ENCODE data around the gene PRKAG2. TPM values are rescaled to one million over a fixed set of nuclear protein-coding genes. Genes with fewer than 3 reads are reported as not detected.

Gene PRKAG2
- total RNA-seq, 1 experiment from 2014 or later: 23.9 TPM

GRCh38 chr7:151608031-151608551 is 268.8 kb downstream of the PRKAG2 start:
- peak overlapping the region; percentile 36 for H3K4me2 ChIP-seq (ENCODE audit: low read length)
- POLR2A ChIA-PET (ENCODE audit: unreplicated experiment): no interaction called here

GRCh38 chr7:151607464-151607867 is 269.4 kb downstream of the PRKAG2 start:
- Histone ChIP-seq H3K4me1 (ENCODE audit: insufficient read depth, low read length) (peaks cover 18% of the 10 kb centered on the region), H3K27ac (ENCODE audit: low read length) (0 out of 2 replicates have a peak overlapping the region, but pooled peaks have one; percentile 1), H4K20me1 (ENCODE audit: low read length) (no peaks in the 10 kb centered on the region), H3K4me2 (ENCODE audit: low read length) (peak overlapping the region; percentile 36), H3K9ac (ENCODE audit: low read length) (no peak overlapping the region), H3K4me3 (ENCODE audit: low read length) (no peak overlapping the region), H3F3A (ENCODE audit: low read length, unreplicated experiment) (no peaks in the 10 kb centered on the region), H2AFZ (ENCODE audit: low read length) (no peak overlapping the region), H3K9me3 (ENCODE audit: low read length) (no peaks in the 10 kb centered on the region), H3K36me3 (ENCODE audit: low read depth, low read length) (no peaks in the 10 kb centered on the region), H3K27me3 (ENCODE audit: low read length) (no peaks in the 10 kb centered on the region), H3K79me2 (ENCODE audit: low read length) (peaks cover 22% of the 10 kb centered on the region), H3K9me2 (replicated peaks; ENCODE audit: low read length) (no peaks in the 10 kb centered on the region)
- no peak for TF ChIP-seq EZH2phosphoT487 (IDR thresholded peaks at IDR 0.05; ENCODE audit: borderline replicate concordance, low read length)
- no peak for TF ChIP-seq CTCF (conservative IDR thresholded peaks at IDR 0.05; ENCODE audit: low read depth, low read length)
- TF ChIP-seq EZH2 (IDR thresholded peaks at IDR 0.05; ENCODE audit: low read length, unreplicated experiment): no peak
- DNase-seq (peak; percentile 63), ATAC-seq (peak; percentile 80)
- BruUV-seq (replicated peaks): no TSS peak
- ChIA-PET POLR2A (ENCODE audit: unreplicated experiment) (no interaction called here), CTCF (no interaction called here)
- intact Hi-C loops (cut with micrococcal nuclease): no loop called here

More at GRCh38 chr7:151608031-151608551, 268.8 kb downstream of the PRKAG2 start:
- intact Hi-C loops (cut with micrococcal nuclease): no loop called here
- no peaks in the 10 kb centered on the region for H3K9me3 ChIP-seq (ENCODE audit: low read length)
- H3K27ac ChIP-seq (ENCODE audit: low read length): 0 out of 2 replicates have a peak overlapping the region, but pooled peaks have one; percentile 1
- no peak for TF ChIP-seq EZH2phosphoT487 (IDR thresholded peaks at IDR 0.05; ENCODE audit: borderline replicate concordance, low read length)
- peak; percentile 42; the same call in 1 of the 2 replicates for TF ChIP-seq CTCF (conservative IDR thresholded peaks at IDR 0.05; ENCODE audit: low read depth, low read length)
- no peak for TF ChIP-seq EZH2 (IDR thresholded peaks at IDR 0.05; ENCODE audit: low read length, unreplicated experiment)
- H3K79me2 ChIP-seq (ENCODE audit: low read length): peaks cover 22% of the 10 kb centered on the region
- H4K20me1 ChIP-seq (ENCODE audit: low read length): no peaks in the 10 kb centered on the region
- peak; percentile 71 for ATAC-seq
- H3K27me3 ChIP-seq (ENCODE audit: low read length): no peaks in the 10 kb centered on the region
- H3K9me2 ChIP-seq (replicated peaks; ENCODE audit: low read length): no peaks in the 10 kb centered on the region
- H3K4me3 ChIP-seq (ENCODE audit: low read length): no peak overlapping the region
- H3F3A ChIP-seq (ENCODE audit: low read length, unreplicated experiment): no peaks in the 10 kb centered on the region
- peaks cover 18% of the 10 kb centered on the region for H3K4me1 ChIP-seq (ENCODE audit: insufficient read depth, low read length)
- CTCF ChIA-PET: no interaction called here
- no peak overlapping the region for H2AFZ ChIP-seq (ENCODE audit: low read length)
- peak; percentile 27 for DNase-seq
- H3K36me3 ChIP-seq (ENCODE audit: low read depth, low read length): no peaks in the 10 kb centered on the region
- H3K9ac ChIP-seq (ENCODE audit: low read length): no peak overlapping the region
- no TSS peak for BruUV-seq (replicated peaks)

- peaks cover 45% of the 10 kb centered on the region for H3K79me2 ChIP-seq (ENCODE audit: low read length)
Observed at GRCh38 chr7:151603951-151604350, 273.0 kb downstream of the PRKAG2 start.

More at GRCh38 chr7:151603951-151604350, 273.0 kb downstream of the PRKAG2 start:
- H3K27me3 ChIP-seq (ENCODE audit: low read length): no peaks in the 10 kb centered on the region
- H3K27ac ChIP-seq (ENCODE audit: low read length): no peak overlapping the region
- DNase-seq (no peak), ATAC-seq (no peak)
- intact Hi-C loops (cut with micrococcal nuclease): no loop called here
- POLR2A ChIA-PET (ENCODE audit: unreplicated experiment): no interaction called here
- no peak overlapping the region for H3K4me2 ChIP-seq (ENCODE audit: low read length)
- peaks cover 45% of the 10 kb centered on the region for H3K4me1 ChIP-seq (ENCODE audit: insufficient read depth, low read length)
- no peak overlapping the region for H3K4me3 ChIP-seq (ENCODE audit: low read length)
- H2AFZ ChIP-seq (ENCODE audit: low read length): no peak overlapping the region
- CTCF ChIA-PET: no interaction called here
- no peaks in the 10 kb centered on the region for H3K9me3 ChIP-seq (ENCODE audit: low read length)
- no peaks in the 10 kb centered on the region for H3K36me3 ChIP-seq (ENCODE audit: low read depth, low read length)
- H3K9ac ChIP-seq (ENCODE audit: low read length): no peak overlapping the region
- H3F3A ChIP-seq (ENCODE audit: low read length, unreplicated experiment): no peaks in the 10 kb centered on the region
- H4K20me1 ChIP-seq (ENCODE audit: low read length): no peaks in the 10 kb centered on the region
- no peaks in the 10 kb centered on the region for H3K9me2 ChIP-seq (replicated peaks; ENCODE audit: low read length)
- no peak for TF ChIP-seq CTCF (conservative IDR thresholded peaks at IDR 0.05; ENCODE audit: low read depth, low read length)
- no peak for TF ChIP-seq EZH2 (IDR thresholded peaks at IDR 0.05; ENCODE audit: low read length, unreplicated experiment)
- TF ChIP-seq EZH2phosphoT487 (IDR thresholded peaks at IDR 0.05; ENCODE audit: borderline replicate concordance, low read length): no peak
- BruUV-seq (replicated peaks): no TSS peak

Data from PC-3 (cell line).